ENCODE measurements around the gene TTC39B. TPM values are rescaled to one million over a fixed set of nuclear protein-coding genes. Genes with fewer than 3 reads are reported as not detected.

TTC39B gene
- total RNA-seq, 1 donor from 2014 or later, result 8.5 TPM

DNA sequence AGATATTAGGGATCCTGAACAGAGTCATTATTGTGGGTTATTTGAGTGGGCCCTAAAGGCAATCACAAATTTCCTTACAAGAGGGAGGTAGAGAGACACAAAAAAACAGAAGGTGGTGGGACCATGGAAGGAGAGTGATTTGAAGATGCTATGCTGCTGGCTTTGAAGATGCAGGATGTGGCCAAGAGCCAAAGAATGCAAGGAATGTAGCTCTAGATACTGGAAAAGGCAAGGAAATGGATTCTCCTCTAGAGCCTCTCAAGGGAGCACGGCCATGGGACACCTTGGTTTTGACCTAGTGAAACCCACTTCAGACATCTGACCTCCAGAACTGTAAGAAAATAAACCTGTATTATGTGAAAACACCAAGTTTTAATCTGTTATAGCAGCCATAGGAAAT is 53.8 kb downstream of the TTC39B start:
- TF ChIP-seq, protein P1, sequence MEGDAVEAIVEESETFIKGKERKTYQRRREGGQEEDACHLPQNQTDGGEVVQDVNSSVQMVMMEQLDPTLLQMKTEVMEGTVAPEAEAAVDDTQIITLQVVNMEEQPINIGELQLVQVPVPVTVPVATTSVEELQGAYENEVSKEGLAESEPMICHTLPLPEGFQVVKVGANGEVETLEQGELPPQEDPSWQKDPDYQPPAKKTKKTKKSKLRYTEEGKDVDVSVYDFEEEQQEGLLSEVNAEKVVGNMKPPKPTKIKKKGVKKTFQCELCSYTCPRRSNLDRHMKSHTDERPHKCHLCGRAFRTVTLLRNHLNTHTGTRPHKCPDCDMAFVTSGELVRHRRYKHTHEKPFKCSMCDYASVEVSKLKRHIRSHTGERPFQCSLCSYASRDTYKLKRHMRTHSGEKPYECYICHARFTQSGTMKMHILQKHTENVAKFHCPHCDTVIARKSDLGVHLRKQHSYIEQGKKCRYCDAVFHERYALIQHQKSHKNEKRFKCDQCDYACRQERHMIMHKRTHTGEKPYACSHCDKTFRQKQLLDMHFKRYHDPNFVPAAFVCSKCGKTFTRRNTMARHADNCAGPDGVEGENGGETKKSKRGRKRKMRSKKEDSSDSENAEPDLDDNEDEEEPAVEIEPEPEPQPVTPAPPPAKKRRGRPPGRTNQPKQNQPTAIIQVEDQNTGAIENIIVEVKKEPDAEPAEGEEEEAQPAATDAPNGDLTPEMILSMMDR (conservative IDR thresholded peaks at IDR 0.05), result no peak
- no peaks in the 10 kb centered on the region for H3K27me3 Mint-ChIP-seq
- DNase-seq (ENCODE audit: extremely low spot score, unreplicated experiment), result no peak
- peaks cover 11% of the 10 kb centered on the region for H3K4me1 Mint-ChIP-seq (ENCODE audit: unreplicated experiment)
- H3K4me3 Mint-ChIP-seq, result no peak overlapping the region
- H3K36me3 Mint-ChIP-seq, result peaks cover 4% of the 10 kb centered on the region
- no peaks in the 10 kb centered on the region for H3K9me3 Mint-ChIP-seq
- no peak overlapping the region for H3K27ac Mint-ChIP-seq

DNA sequence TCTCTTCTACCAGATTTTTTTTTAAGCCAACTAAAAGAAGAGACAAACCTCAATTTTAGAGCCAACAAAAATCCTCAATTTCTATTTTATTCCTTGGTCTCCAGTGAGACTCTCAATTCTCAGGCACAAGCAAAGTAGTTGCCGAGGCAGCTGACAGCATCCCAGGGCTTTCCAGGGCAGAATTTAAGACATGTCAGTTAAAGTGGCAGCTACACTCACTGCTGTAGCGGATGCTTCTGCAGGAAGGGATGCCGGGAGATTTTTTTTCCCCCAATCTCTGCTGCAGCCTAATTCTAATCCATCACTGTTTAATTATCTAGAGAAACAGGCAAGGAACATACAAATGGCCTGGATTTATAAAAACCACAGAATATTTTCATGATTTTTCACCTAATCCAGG is 57.0 kb downstream of the TTC39B start:
- Mint-ChIP-seq H3K4me3 (no peak overlapping the region), H3K9me3 (no peaks in the 10 kb centered on the region), H3K4me1 (ENCODE audit: unreplicated experiment) (peaks cover 11% of the 10 kb centered on the region), H3K27me3 (no peaks in the 10 kb centered on the region), H3K36me3 (no peaks in the 10 kb centered on the region), H3K27ac (no peak overlapping the region)
- TF ChIP-seq, protein P1 (conservative IDR thresholded peaks at IDR 0.05), result no peak
- DNase-seq (ENCODE audit: extremely low spot score, unreplicated experiment), result no peak

DNA sequence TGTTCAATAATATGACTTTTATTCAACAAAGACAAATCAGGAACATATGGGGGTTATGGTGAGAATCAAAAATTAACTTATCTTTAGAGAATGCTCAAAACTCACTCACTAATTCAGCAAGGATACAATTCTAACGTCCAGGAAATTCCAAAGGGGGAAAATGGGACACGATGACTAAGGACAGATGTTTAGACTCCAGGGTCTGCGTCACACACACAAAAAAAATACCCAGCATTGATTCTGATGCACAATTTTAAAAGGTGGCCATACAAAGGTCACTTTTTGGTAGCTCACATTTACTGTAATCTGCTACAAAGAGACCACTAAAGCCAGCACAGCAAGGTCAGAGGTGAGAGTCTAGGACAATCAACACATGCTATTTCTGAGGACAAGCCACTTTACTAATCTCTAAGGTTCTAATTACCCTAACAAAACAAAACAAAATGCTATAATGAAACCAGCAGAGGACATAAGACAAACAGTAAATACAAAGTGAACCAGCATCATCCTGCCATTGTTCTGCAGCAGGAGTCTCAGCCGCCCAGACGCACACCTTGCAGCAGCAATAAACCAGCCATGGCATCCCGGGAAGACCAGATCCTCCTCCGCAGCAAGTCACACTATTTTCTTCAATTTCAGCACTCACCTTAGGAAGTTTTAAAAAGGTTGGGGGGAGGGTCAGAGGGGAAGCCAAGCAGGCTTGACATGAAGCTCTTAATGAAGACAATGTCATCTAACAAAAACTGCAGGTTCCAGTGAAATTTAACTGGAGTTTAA is 57.8 kb downstream of the TTC39B start:
- Mint-ChIP-seq H3K4me3 (no peak overlapping the region), H3K4me1 (ENCODE audit: unreplicated experiment) (peaks cover 11% of the 10 kb centered on the region), H3K9me3 (no peaks in the 10 kb centered on the region), H3K36me3 (no peaks in the 10 kb centered on the region), H3K27ac (no peak overlapping the region), H3K27me3 (no peaks in the 10 kb centered on the region)
- TF ChIP-seq, protein P1 (conservative IDR thresholded peaks at IDR 0.05), result no peak
- no peak for DNase-seq (ENCODE audit: extremely low spot score, unreplicated experiment)

DNA sequence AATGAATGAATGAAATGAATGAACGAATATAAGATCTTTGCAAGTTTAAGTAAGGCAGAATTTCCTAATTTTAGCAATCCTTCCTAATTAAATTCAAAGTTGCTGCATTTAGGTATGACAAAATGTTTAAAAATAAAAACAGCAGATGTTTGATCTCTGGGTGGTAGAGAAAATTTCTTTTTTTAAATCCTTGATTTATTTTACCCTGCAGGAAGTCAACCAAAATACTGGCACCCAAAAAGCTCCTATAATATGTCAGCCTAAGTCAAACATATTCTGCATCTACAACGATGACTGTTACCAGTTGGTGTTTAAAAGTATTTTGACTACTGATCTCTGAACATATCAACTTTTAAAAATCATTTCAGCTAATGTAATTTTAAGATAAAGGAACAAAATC is 58.4 kb downstream of the TTC39B start:
- peaks cover 11% of the 10 kb centered on the region for H3K4me1 Mint-ChIP-seq (ENCODE audit: unreplicated experiment)
- H3K27ac Mint-ChIP-seq, result no peak overlapping the region
- H3K4me3 Mint-ChIP-seq, result no peak overlapping the region
- H3K36me3 Mint-ChIP-seq, result no peaks in the 10 kb centered on the region
- TF ChIP-seq, protein P1 (conservative IDR thresholded peaks at IDR 0.05), result no peak
- H3K9me3 Mint-ChIP-seq, result no peaks in the 10 kb centered on the region
- DNase-seq (ENCODE audit: extremely low spot score, unreplicated experiment), result no peak
- no peaks in the 10 kb centered on the region for H3K27me3 Mint-ChIP-seq

DNA sequence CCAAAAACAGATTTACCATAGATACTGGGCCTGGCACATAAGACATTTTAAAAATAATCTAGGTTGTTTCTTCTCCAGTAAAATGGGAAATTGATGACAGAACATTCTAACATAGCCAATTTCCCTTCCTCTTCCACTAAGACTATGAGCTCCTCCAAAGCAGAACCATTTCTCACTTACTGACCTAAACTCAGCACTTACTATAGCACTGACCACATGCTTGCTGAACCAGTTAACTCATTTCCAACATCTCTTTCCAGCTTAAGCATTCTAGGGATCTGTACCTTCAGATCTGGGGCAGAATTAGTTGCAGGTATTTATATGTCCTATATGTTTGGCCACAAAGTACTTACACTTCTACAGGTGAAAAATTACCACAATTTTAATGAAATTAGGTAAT is 58.9 kb downstream of the TTC39B start:
- Mint-ChIP-seq H3K4me3 (no peak overlapping the region), H3K9me3 (no peaks in the 10 kb centered on the region), H3K4me1 (ENCODE audit: unreplicated experiment) (peaks cover 11% of the 10 kb centered on the region), H3K36me3 (no peaks in the 10 kb centered on the region), H3K27ac (no peak overlapping the region), H3K27me3 (no peaks in the 10 kb centered on the region)
- TF ChIP-seq, protein P1 (conservative IDR thresholded peaks at IDR 0.05), result no peak
- DNase-seq (ENCODE audit: extremely low spot score, unreplicated experiment), result no peak

Data from type B pancreatic cell (in vitro differentiated cells).